ENCODE results near the gene PDGFRB. TPM values are rescaled to one million over a fixed set of nuclear protein-coding genes. Genes with fewer than 3 reads are reported as not detected.
A peak's percentile ranks its signal among the peaks of the same experiment; 100 is the strongest.

Gene PDGFRB
- total RNA-seq, 4 donors from 2014 or later, result 171 to 354 (median 217) TPM

DNA sequence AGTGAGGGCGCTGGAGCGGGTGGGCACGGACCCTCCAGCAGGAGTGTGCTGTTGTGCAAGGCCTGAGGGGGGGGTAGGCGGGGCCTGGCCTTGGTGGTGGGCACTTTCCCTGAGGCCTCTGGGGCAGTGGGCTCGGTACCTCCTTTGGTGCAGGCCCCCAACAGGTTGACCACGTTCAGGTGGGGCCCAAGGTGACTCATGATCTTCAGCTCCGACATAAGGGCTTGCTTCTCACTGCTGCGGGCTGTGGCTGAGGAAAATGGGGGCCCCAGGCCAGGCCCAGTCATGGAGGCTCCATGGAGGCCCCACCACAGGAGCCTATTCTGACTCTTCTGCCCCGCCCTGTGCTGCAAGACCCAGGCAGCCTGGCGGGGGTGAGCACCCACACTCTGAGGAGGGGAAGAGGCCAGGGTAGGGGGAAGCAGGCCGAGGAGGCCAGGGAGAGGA, 31.5 kb downstream of the PDGFRB start:
- TF ChIP-seq EP300 (IDR thresholded peaks at IDR 0.05) (no peak), POLR2A (IDR thresholded peaks at IDR 0.05) (no peak)
- TF ChIP-seq, protein P1, sequence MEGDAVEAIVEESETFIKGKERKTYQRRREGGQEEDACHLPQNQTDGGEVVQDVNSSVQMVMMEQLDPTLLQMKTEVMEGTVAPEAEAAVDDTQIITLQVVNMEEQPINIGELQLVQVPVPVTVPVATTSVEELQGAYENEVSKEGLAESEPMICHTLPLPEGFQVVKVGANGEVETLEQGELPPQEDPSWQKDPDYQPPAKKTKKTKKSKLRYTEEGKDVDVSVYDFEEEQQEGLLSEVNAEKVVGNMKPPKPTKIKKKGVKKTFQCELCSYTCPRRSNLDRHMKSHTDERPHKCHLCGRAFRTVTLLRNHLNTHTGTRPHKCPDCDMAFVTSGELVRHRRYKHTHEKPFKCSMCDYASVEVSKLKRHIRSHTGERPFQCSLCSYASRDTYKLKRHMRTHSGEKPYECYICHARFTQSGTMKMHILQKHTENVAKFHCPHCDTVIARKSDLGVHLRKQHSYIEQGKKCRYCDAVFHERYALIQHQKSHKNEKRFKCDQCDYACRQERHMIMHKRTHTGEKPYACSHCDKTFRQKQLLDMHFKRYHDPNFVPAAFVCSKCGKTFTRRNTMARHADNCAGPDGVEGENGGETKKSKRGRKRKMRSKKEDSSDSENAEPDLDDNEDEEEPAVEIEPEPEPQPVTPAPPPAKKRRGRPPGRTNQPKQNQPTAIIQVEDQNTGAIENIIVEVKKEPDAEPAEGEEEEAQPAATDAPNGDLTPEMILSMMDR (IDR thresholded peaks at IDR 0.05), result no peak
- peak overlapping the region in 2 of 4 donors; percentile 3 to 44 for H3K27ac ChIP-seq
- H3K9me3 ChIP-seq, result no peaks in the 10 kb centered on the region
- no peak for DNase-seq (ENCODE audit: low spot score in 2 of 2)
- H3K27me3 ChIP-seq, result no peaks in the 10 kb centered on the region
- 75 to 78% methylated on average over 7 to 9 of the region's 11 CpGs for WGBS, 2 donors
- peaks cover 3 to 98% (median 13%) of the 10 kb centered on the region in 3 donors for H3K36me3 ChIP-seq
- H3K4me3 ChIP-seq, result no peak overlapping the region
- H3K4me1 ChIP-seq, result peaks cover 0 to 22% (median 0%) of the 10 kb centered on the region in 4 donors

DNA sequence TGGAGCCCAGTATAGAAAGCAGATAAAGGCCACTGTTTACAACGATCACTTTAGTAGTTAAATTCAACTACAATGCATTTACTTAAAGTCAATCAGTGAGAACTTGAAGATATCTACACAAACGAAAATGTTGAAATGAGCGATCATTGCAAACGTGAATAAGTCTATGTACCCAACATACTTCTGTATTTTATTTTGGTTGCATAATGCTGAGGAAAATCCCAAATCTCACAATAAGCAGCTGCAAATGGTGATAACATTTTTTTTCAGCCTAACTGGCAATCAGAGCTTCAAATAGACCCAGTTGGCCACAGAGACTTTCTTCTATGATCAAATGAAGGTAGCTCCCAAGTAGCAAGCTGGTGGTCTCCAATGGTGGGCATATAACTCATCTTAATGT, 32.1 kb downstream of the PDGFRB start:
- TF ChIP-seq, protein P1 (IDR thresholded peaks at IDR 0.05), result no peak
- TF ChIP-seq POLR2A (IDR thresholded peaks at IDR 0.05) (no peak), EP300 (IDR thresholded peaks at IDR 0.05) (no peak)
- Histone ChIP-seq H3K4me3 (no peak overlapping the region), H3K36me3 (peaks cover 9 to 98% (median 13%) of the 10 kb centered on the region in 3 donors), H3K27me3 (no peaks in the 10 kb centered on the region), H3K9me3 (no peaks in the 10 kb centered on the region), H3K27ac (peak overlapping the region in 2 of 4 donors; percentile 3 to 44), H3K4me1 (peaks cover 0 to 21% (median 0%) of the 10 kb centered on the region in 4 donors)
- DNase-seq (ENCODE audit: low spot score in 2 of 2), result no peak
- WGBS, 2 donors, result 67 to 68% methylated on average over 4 of the region's 4 CpGs

DNA sequence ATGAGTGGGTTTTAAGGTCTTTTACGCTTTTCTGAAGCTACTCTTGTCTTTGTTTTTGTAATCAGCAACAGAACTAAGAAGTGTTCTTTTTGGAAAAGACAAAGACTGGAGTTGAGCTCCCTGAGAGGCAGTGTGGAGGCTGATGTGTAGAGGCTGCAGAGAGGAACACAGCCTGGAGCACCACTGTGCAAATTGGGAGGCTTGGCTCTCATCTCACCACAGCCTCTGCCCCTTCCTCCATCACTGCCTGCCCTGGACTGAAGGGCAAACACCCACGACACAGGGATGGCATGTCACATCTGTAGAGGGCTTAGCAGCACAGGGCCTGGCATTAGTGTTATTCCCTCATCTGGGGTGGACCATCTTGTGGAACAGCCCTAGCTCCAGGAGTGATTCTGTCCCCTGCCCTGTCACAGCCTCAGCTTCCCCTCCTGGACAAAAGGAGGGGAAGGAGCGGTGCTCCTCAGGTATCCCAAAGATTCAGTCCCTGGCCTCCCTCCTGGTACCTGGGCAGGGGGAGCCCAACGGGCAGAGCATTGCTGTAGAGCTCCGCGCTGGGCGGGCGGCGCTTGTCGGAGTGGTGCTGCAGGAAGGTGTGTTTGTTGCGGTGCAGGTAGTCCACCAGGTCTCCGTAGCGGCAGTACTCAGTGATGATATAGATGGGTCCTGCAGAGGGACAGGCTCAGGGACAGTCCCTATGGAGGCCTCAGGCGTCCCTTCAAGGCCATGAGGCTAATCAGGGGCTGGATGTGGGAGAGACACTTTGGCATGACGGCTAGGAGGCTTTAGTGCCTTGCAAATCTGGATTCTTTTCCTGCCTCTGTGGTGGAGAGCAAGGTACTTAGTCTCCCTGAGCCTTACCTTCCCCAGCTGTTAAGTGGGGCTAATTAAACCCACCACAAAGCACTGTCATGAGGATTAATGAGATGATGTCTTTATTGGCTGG, 32.8 kb downstream of the PDGFRB start:
- no peak for DNase-seq (ENCODE audit: low spot score in 2 of 2)
- Histone ChIP-seq H3K4me1 (peaks cover 0 to 15% (median 0%) of the 10 kb centered on the region in 4 donors), H3K27ac (peak overlapping the region in 2 of 4 donors; percentile 11 to 53), H3K36me3 (peaks cover 9 to 98% (median 13%) of the 10 kb centered on the region in 3 donors), H3K27me3 (no peaks in the 10 kb centered on the region), H3K4me3 (no peak overlapping the region), H3K9me3 (no peaks in the 10 kb centered on the region)
- TF ChIP-seq, protein P1 (IDR thresholded peaks at IDR 0.05), result no peak
- TF ChIP-seq POLR2A (IDR thresholded peaks at IDR 0.05) (no peak), EP300 (IDR thresholded peaks at IDR 0.05) (peak in 1 of 2 donors; percentile 8)
- WGBS, 2 donors, result 89% methylated on average over 11 to 15 of the region's 15 CpGs

- TF ChIP-seq POLR2A (IDR thresholded peaks at IDR 0.05), result no peak
- TF ChIP-seq, protein P1 (IDR thresholded peaks at IDR 0.05), result no peak
- TF ChIP-seq EP300 (IDR thresholded peaks at IDR 0.05), result no peak
- Histone ChIP-seq H3K36me3 (peaks cover 9 to 100% (median 13%) of the 10 kb centered on the region in 3 donors), H3K9me3 (no peaks in the 10 kb centered on the region), H3K4me1 (peaks cover 0 to 15% (median 0%) of the 10 kb centered on the region in 4 donors), H3K27ac (peak overlapping the region in 2 of 4 donors; percentile 11 to 53), H3K27me3 (no peaks in the 10 kb centered on the region), H3K4me3 (no peak overlapping the region)
- no peak for DNase-seq (ENCODE audit: low spot score in 2 of 2)
- WGBS, 2 donors, result 36 to 53% methylated on average over 5 of the region's 5 CpGs
Measured at GRCh38 chr5:150122158-150122510, 33.5 kb downstream of the PDGFRB start.
